Measurements from ENCODE around the gene KCTD20.

- no peak for TF ChIP-seq CTCF (IDR thresholded peaks at IDR 0.05 in 4 of 5, conservative IDR thresholded peaks at IDR 0.05 in 1 of 5)
- TF ChIP-seq POLR2A (IDR thresholded peaks at IDR 0.05) = no peak
Measured at GRCh38 chr6:36478051-36478526, 35.3 kb downstream of the KCTD20 start.

Data from gastrocnemius medialis (tissue), 4 donors.